ENCODE data around the gene CD63.

The CD63 gene

DNA sequence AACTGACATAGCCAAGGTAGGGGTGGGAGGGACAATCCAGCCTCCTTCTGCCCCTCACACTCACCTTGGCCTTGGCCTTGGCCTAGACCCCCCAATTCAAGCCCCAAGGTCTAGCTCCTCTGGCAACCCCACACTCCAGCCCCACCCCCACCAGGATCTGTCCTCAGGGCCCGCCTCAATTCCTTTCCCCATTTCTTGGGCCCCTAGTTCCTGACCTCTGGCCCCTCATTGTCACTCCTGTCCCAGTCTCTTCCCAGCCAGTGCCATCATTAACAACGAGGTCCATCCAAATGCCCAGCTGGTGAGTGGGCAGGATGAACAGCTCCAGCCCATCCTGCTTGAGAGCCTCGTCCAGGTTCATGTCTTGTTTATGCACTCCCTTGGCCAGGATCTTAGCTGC is 7.3 kb upstream of the CD63 start:
- Histone ChIP-seq H3K9ac (ENCODE audit: low read depth, low read length, poor library complexity, severe bottlenecking) (no peak overlapping the region), H3K4me3 (ENCODE audit: low read length, poor library complexity, severe bottlenecking) (no peak overlapping the region), H3K36me3 (ENCODE audit: insufficient read depth, low read length) (no peaks in the 10 kb centered on the region), H3K79me2 (ENCODE audit: insufficient read depth, low read length) (peaks cover 9% of the 10 kb centered on the region), H3K27me3 (ENCODE audit: insufficient read depth, low read length, poor library complexity, severe bottlenecking) (no peaks in the 10 kb centered on the region), H2AFZ (ENCODE audit: low read length) (no peak overlapping the region), H3K4me1 (ENCODE audit: insufficient read depth, low read length, poor library complexity, severe bottlenecking) (peaks cover 25% of the 10 kb centered on the region), H4K20me1 (ENCODE audit: insufficient read depth, low read length, poor library complexity, severe bottlenecking) (no peaks in the 10 kb centered on the region), H3K9me2 (replicated peaks; ENCODE audit: low read depth, low read length) (no peaks in the 10 kb centered on the region), H3K4me2 (ENCODE audit: low read depth, low read length, poor library complexity, severe bottlenecking) (no peak overlapping the region), H3F3A (ENCODE audit: low read depth) (no peaks in the 10 kb centered on the region), H3K9me3 (ENCODE audit: insufficient read depth, low read depth, low read length) (no peaks in the 10 kb centered on the region)
- TF ChIP-seq EZH2phosphoT487 (IDR thresholded peaks at IDR 0.05; ENCODE audit: borderline replicate concordance): no peak
- TF ChIP-seq, protein P1, sequence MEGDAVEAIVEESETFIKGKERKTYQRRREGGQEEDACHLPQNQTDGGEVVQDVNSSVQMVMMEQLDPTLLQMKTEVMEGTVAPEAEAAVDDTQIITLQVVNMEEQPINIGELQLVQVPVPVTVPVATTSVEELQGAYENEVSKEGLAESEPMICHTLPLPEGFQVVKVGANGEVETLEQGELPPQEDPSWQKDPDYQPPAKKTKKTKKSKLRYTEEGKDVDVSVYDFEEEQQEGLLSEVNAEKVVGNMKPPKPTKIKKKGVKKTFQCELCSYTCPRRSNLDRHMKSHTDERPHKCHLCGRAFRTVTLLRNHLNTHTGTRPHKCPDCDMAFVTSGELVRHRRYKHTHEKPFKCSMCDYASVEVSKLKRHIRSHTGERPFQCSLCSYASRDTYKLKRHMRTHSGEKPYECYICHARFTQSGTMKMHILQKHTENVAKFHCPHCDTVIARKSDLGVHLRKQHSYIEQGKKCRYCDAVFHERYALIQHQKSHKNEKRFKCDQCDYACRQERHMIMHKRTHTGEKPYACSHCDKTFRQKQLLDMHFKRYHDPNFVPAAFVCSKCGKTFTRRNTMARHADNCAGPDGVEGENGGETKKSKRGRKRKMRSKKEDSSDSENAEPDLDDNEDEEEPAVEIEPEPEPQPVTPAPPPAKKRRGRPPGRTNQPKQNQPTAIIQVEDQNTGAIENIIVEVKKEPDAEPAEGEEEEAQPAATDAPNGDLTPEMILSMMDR (conservative IDR thresholded peaks at IDR 0.05; ENCODE audit: low read length): no peak

DNA sequence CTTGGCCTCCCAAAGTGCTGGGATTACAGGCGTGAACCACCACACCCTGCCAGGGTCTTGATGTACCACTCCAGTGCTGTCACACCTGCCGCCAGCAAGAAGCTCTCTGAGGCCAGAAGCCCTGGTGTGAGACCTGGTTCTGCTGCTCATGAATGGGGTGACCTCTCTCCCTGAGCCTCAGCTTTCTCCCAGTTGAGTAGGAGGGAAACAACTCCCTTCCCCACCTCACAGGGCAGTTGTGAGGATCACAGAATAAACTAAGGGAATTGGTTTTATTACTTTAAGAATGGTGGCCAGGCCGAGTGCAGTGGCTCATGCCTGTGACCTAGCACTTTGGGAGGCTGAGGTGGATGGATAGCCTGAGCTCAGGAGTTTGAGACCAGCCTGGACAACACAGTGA is 5.8 kb upstream of the CD63 start:
- Histone ChIP-seq H3K9ac (ENCODE audit: low read depth, low read length, poor library complexity, severe bottlenecking) (no peak overlapping the region), H3K27me3 (ENCODE audit: insufficient read depth, low read length, poor library complexity, severe bottlenecking) (no peaks in the 10 kb centered on the region), H3K4me3 (ENCODE audit: low read length, poor library complexity, severe bottlenecking) (no peak overlapping the region), H3K4me1 (ENCODE audit: insufficient read depth, low read length, poor library complexity, severe bottlenecking) (peaks cover 36% of the 10 kb centered on the region), H3F3A (ENCODE audit: low read depth) (peaks cover 12% of the 10 kb centered on the region), H3K9me2 (replicated peaks; ENCODE audit: low read depth, low read length) (no peaks in the 10 kb centered on the region), H3K36me3 (ENCODE audit: insufficient read depth, low read length) (no peaks in the 10 kb centered on the region), H3K79me2 (ENCODE audit: insufficient read depth, low read length) (peaks cover 13% of the 10 kb centered on the region), H4K20me1 (ENCODE audit: insufficient read depth, low read length, poor library complexity, severe bottlenecking) (no peaks in the 10 kb centered on the region), H3K9me3 (ENCODE audit: insufficient read depth, low read depth, low read length) (no peaks in the 10 kb centered on the region), H2AFZ (ENCODE audit: low read length) (no peak overlapping the region), H3K4me2 (ENCODE audit: low read depth, low read length, poor library complexity, severe bottlenecking) (no peak overlapping the region)
- no peak for TF ChIP-seq EZH2phosphoT487 (IDR thresholded peaks at IDR 0.05; ENCODE audit: borderline replicate concordance)
- TF ChIP-seq, protein P1 (conservative IDR thresholded peaks at IDR 0.05; ENCODE audit: low read length): no peak

DNA sequence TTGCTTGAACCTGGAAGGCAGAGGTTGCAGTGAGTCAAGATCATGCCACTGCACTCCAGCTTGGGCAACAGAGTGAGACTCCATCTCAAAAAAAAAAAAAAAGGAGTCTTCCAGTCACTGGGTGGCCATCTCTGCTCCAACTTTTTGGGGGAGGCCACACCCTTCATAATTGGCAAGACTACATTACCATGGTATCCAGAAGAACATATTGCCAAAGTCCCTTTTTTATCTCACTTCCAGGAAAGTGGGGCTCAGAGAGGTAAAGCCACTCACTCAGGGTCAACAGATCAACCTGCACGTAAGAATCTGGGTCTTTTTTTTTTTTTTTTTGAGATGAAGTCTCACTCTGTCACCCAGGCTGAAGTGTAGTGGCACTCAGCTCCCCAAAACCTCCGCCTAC is 5.0 kb upstream of the CD63 start:
- Histone ChIP-seq H3K27me3 (ENCODE audit: insufficient read depth, low read length, poor library complexity, severe bottlenecking) (no peaks in the 10 kb centered on the region), H3K9me3 (ENCODE audit: insufficient read depth, low read depth, low read length) (no peaks in the 10 kb centered on the region), H4K20me1 (ENCODE audit: insufficient read depth, low read length, poor library complexity, severe bottlenecking) (no peaks in the 10 kb centered on the region), H3K36me3 (ENCODE audit: insufficient read depth, low read length) (no peaks in the 10 kb centered on the region), H2AFZ (ENCODE audit: low read length) (no peak overlapping the region), H3K79me2 (ENCODE audit: insufficient read depth, low read length) (peaks cover 13% of the 10 kb centered on the region), H3K9me2 (replicated peaks; ENCODE audit: low read depth, low read length) (no peaks in the 10 kb centered on the region), H3K4me2 (ENCODE audit: low read depth, low read length, poor library complexity, severe bottlenecking) (no peak overlapping the region), H3K9ac (ENCODE audit: low read depth, low read length, poor library complexity, severe bottlenecking) (no peak overlapping the region), H3F3A (ENCODE audit: low read depth) (peaks cover 12% of the 10 kb centered on the region), H3K4me3 (ENCODE audit: low read length, poor library complexity, severe bottlenecking) (no peak overlapping the region), H3K4me1 (ENCODE audit: insufficient read depth, low read length, poor library complexity, severe bottlenecking) (peaks cover 36% of the 10 kb centered on the region)
- no peak for TF ChIP-seq EZH2phosphoT487 (IDR thresholded peaks at IDR 0.05; ENCODE audit: borderline replicate concordance)
- TF ChIP-seq, protein P1 (conservative IDR thresholded peaks at IDR 0.05; ENCODE audit: low read length): no peak
